ENCODE measurements around the gene C11orf98. TPM values are rescaled to one million over a fixed set of nuclear protein-coding genes. Genes with fewer than 3 reads are reported as not detected.

Gene C11orf98
- total and polyA plus RNA-seq, 7 experiments from 2014 or later, result 23.2 to 103 (median 52.8) TPM

- no peaks in the 10 kb centered on the region for H3K27me3 Mint-ChIP-seq
- peaks cover 0 to 4% (median 0%) of the 10 kb centered on the region in 11 donors for H3K9me3 Mint-ChIP-seq
- peak overlapping the region; percentile 94 to 99 (median 97) for H3K27ac Mint-ChIP-seq
- ATAC-seq (peak; percentile 88), DNase-seq (peak; percentile 78 to 98 (median 97))
- H3K4me1 ChIP-seq (ENCODE audit: control insufficient read depth in 2 of 2, insufficient read depth in 2 of 2, low read length in 2 of 2), result peaks cover 41 to 57% of the 10 kb centered on the region in 2 donors
- POLR2A ChIA-PET, result interaction anchor here (0.6 to 13.6 kb wide), 39 partner anchors 9 to 1281 kb away, joined by 3 to 347 read pairs (median 7); partner anchors contain the start of genes C11orf98, CSKMT, EEF1G and GANAB
- H3K4me3 ChIP-seq (ENCODE audit: low read length), result peak overlapping the region; percentile 77
- H3K36me3 Mint-ChIP-seq, result peaks cover 3 to 34% (median 8%) of the 10 kb centered on the region in 5 donors
- no peaks in the 10 kb centered on the region for H3K9me3 ChIP-seq (ENCODE audit: control insufficient read depth in 2 of 3, low read length in 3 of 3)
- H3K4me3 Mint-ChIP-seq, result peak overlapping the region; percentile 92 to 99 (median 96)
- H3K27me3 ChIP-seq (ENCODE audit: control insufficient read depth in 2 of 2, insufficient read depth in 2 of 2, low read length in 2 of 2), result no peaks in the 10 kb centered on the region
- CTCF ChIA-PET, result interaction anchor here (1.0 to 1.4 kb wide), 3 partner anchors 18 to 118 kb away, joined by 3 to 6 read pairs (median 3); partner anchors contain the start of genes C11orf98 and HNRNPUL2
- peaks cover 17 to 70% (median 64%) of the 10 kb centered on the region in 7 donors for H3K4me1 Mint-ChIP-seq
- intact Hi-C loops (cut with micrococcal nuclease), result loop anchor here (1.0 to 5.0 kb wide), 24 partner anchors 18 to 963 kb away; partner anchors contain the start of genes GANAB (in 2 of the 2), HNRNPUL2 (in 2 of the 2), INTS5 (in 2 of the 2) and TAF6L (in 2 of the 2)
- peaks cover 2 to 20% (median 2%) of the 10 kb centered on the region in 3 experiments for H3K36me3 ChIP-seq (ENCODE audit: control insufficient read depth in 2 of 3, insufficient read depth in 3 of 3, low read length in 3 of 3)
- H3K27ac ChIP-seq (ENCODE audit: low read depth, low read length), result peak overlapping the region; percentile 84
These were observed 44.4 kb upstream of the C11orf98 start for GRCh38 chr11:62709247-62710000.

- Histone ChIP-seq H3K4me3 (ENCODE audit: low read length) (peak overlapping the region; percentile 77), H3K9me3 (ENCODE audit: control insufficient read depth in 2 of 3, low read length in 3 of 3) (no peaks in the 10 kb centered on the region), H3K36me3 (ENCODE audit: control insufficient read depth in 2 of 3, insufficient read depth in 3 of 3, low read length in 3 of 3) (peaks cover 0 to 14% (median 0%) of the 10 kb centered on the region in 3 experiments), H3K27ac (ENCODE audit: low read depth, low read length) (peak overlapping the region; percentile 84), H3K27me3 (ENCODE audit: control insufficient read depth in 2 of 2, insufficient read depth in 2 of 2, low read length in 2 of 2) (no peaks in the 10 kb centered on the region), H3K4me1 (ENCODE audit: control insufficient read depth in 2 of 2, insufficient read depth in 2 of 2, low read length in 2 of 2) (peaks cover 41 to 57% of the 10 kb centered on the region in 2 donors)
- intact Hi-C loops (cut with micrococcal nuclease), result loop anchor here (1.0 to 5.0 kb wide), 24 partner anchors 19 to 964 kb away; partner anchors contain the start of genes GANAB (in 2 of the 2), HNRNPUL2 (in 2 of the 2), INTS5 (in 2 of the 2) and TAF6L (in 2 of the 2)
- H3K36me3 Mint-ChIP-seq, result peaks cover 0 to 30% (median 8%) of the 10 kb centered on the region in 5 donors
- ATAC-seq, result peak; percentile 9
- H3K27me3 Mint-ChIP-seq, result no peaks in the 10 kb centered on the region
- ChIA-PET CTCF (interaction anchor here (1.3 to 1.4 kb wide), 3 partner anchors 19 to 117 kb away, joined by 3 to 6 read pairs (median 4); partner anchors contain the start of genes C11orf98, HNRNPUL2 and TUT1), POLR2A (interaction anchor here (0.6 to 13.6 kb wide), 38 partner anchors 8 to 1280 kb away, joined by 3 to 347 read pairs (median 7); partner anchors contain the start of genes C11orf98, CSKMT, EEF1G and GANAB)
- peaks cover 0 to 4% (median 0%) of the 10 kb centered on the region in 11 donors for H3K9me3 Mint-ChIP-seq
- DNase-seq, result peak in 3 of 9 donors; percentile 25 to 58 (median 45)
- H3K4me1 Mint-ChIP-seq, result peaks cover 17 to 66% (median 62%) of the 10 kb centered on the region in 7 donors
- peak overlapping the region; percentile 94 to 99 (median 97) for H3K27ac Mint-ChIP-seq
- peak overlapping the region; percentile 92 to 99 (median 96) for H3K4me3 Mint-ChIP-seq
These were observed 43.8 kb upstream of the C11orf98 start for GRCh38 chr11:62708793-62709192.

- H3K4me1 Mint-ChIP-seq, result peaks cover 17 to 63% (median 58%) of the 10 kb centered on the region in 7 donors
- H3K4me3 Mint-ChIP-seq, result peak overlapping the region; percentile 92 to 99 (median 96)
- Histone ChIP-seq H3K4me1 (ENCODE audit: control insufficient read depth in 2 of 2, insufficient read depth in 2 of 2, low read length in 2 of 2) (peaks cover 41 to 57% of the 10 kb centered on the region in 2 donors), H3K4me3 (ENCODE audit: low read length) (peak overlapping the region; percentile 77), H3K9me3 (ENCODE audit: control insufficient read depth in 2 of 3, low read length in 3 of 3) (no peaks in the 10 kb centered on the region), H3K27ac (ENCODE audit: low read depth, low read length) (peak overlapping the region; percentile 84), H3K27me3 (ENCODE audit: control insufficient read depth in 2 of 2, insufficient read depth in 2 of 2, low read length in 2 of 2) (no peaks in the 10 kb centered on the region), H3K36me3 (ENCODE audit: control insufficient read depth in 2 of 3, insufficient read depth in 3 of 3, low read length in 3 of 3) (peaks cover 0 to 10% (median 0%) of the 10 kb centered on the region in 3 experiments)
- ChIA-PET POLR2A (interaction anchor here (0.5 to 13.6 kb wide), 36 partner anchors 7 to 313 kb away, joined by 3 to 347 read pairs (median 7); partner anchors contain the start of genes C11orf98, CSKMT, EEF1G and GANAB), CTCF (interaction anchor here (1.3 to 1.4 kb wide), 3 partner anchors 19 to 116 kb away, joined by 3 to 6 read pairs (median 4); partner anchors contain the start of genes C11orf98, HNRNPUL2 and TUT1)
- intact Hi-C loops (cut with micrococcal nuclease), result loop anchor here in 1 of 2 donors (5.0 kb wide), 1 partner anchor 964 kb away; the partner anchor contains the start of gene ATL3
- DNase-seq (no peak), ATAC-seq (no peak)
- peaks cover 0 to 4% (median 0%) of the 10 kb centered on the region in 11 donors for H3K9me3 Mint-ChIP-seq
- no peaks in the 10 kb centered on the region for H3K27me3 Mint-ChIP-seq
- H3K36me3 Mint-ChIP-seq, result peaks cover 0 to 27% (median 8%) of the 10 kb centered on the region in 5 donors
- H3K27ac Mint-ChIP-seq, result peak overlapping the region; percentile 94 to 99 (median 97)
These were observed 43.4 kb upstream of the C11orf98 start for GRCh38 chr11:62708392-62708791.

- Histone ChIP-seq H3K9me3 (ENCODE audit: control insufficient read depth in 2 of 3, low read length in 3 of 3) (no peaks in the 10 kb centered on the region), H3K36me3 (ENCODE audit: control insufficient read depth in 2 of 3, insufficient read depth in 3 of 3, low read length in 3 of 3) (peaks cover 0 to 5% (median 0%) of the 10 kb centered on the region in 3 experiments), H3K27me3 (ENCODE audit: control insufficient read depth in 2 of 2, insufficient read depth in 2 of 2, low read length in 2 of 2) (no peaks in the 10 kb centered on the region), H3K27ac (ENCODE audit: low read depth, low read length) (peak within 1 kb of the TSS; percentile 84), H3K4me3 (ENCODE audit: low read length) (peak within 1 kb of the TSS; percentile 77), H3K4me1 (ENCODE audit: control insufficient read depth in 2 of 2, insufficient read depth in 2 of 2, low read length in 2 of 2) (peaks cover 41 to 46% of the 10 kb centered on the region in 2 donors)
- no peak for DNase-seq
- intact Hi-C loops (cut with micrococcal nuclease), result loop anchor here (2.0 to 5.0 kb wide), 2 partner anchors 53 to 965 kb away; partner anchors contain the start of genes ATL3 (in 1 of the 2) and POLR2G (in 1 of the 2)
- H3K36me3 Mint-ChIP-seq, result peaks cover 0 to 27% (median 8%) of the 10 kb centered on the region in 5 donors
- ChIA-PET POLR2A (interaction anchor here (0.6 to 13.6 kb wide), 21 partner anchors 16 to 1492 kb away, joined by 3 to 347 read pairs (median 8); partner anchors contain the start of genes C11orf98, CSKMT, EEF1G and EML3), CTCF (interaction anchor here (1.0 to 2.5 kb wide), 3 partner anchors 26 to 115 kb away, joined by 4 to 10 read pairs (median 4); partner anchors contain the start of gene TUT1)
- no peak for ATAC-seq
- peaks cover 0 to 4% (median 0%) of the 10 kb centered on the region in 11 donors for H3K9me3 Mint-ChIP-seq
- H3K4me1 Mint-ChIP-seq, result peaks cover 17 to 53% (median 48%) of the 10 kb centered on the region in 7 donors
- peak within 1 kb of the TSS; percentile 94 to 99 (median 97) for H3K27ac Mint-ChIP-seq
- H3K27me3 Mint-ChIP-seq, result no peaks in the 10 kb centered on the region
- peak within 1 kb of the TSS; percentile 92 to 99 (median 96) for H3K4me3 Mint-ChIP-seq
These were observed 42.4 kb upstream of the C11orf98 start, which contains the start of the genes BSCL2 and GNG3 for GRCh38 chr11:62707277-62707861. BSCL2 (minus strand) TSS chr11:62707424; CDS start chr11:62707195, 229 bp downstream. GNG3 (plus strand) TSS chr11:62707676; CDS start chr11:62708296, 620 bp downstream.

GRCh38 chr11:62706850-62707247, 41.8 kb upstream of the C11orf98 start:
- Histone ChIP-seq H3K27ac (ENCODE audit: low read depth, low read length) (peak overlapping the region; percentile 73), H3K36me3 (ENCODE audit: control insufficient read depth in 2 of 3, insufficient read depth in 3 of 3, low read length in 3 of 3) (peaks cover 0 to 5% (median 0%) of the 10 kb centered on the region in 3 experiments), H3K9me3 (ENCODE audit: control insufficient read depth in 2 of 3, low read length in 3 of 3) (no peaks in the 10 kb centered on the region), H3K27me3 (ENCODE audit: control insufficient read depth in 2 of 2, insufficient read depth in 2 of 2, low read length in 2 of 2) (no peaks in the 10 kb centered on the region), H3K4me1 (ENCODE audit: control insufficient read depth in 2 of 2, insufficient read depth in 2 of 2, low read length in 2 of 2) (peaks cover 41 to 46% of the 10 kb centered on the region in 2 donors), H3K4me3 (ENCODE audit: low read length) (peak overlapping the region; percentile 74)
- H3K36me3 Mint-ChIP-seq, result peaks cover 0 to 25% (median 5%) of the 10 kb centered on the region in 5 donors
- CTCF ChIA-PET, result interaction anchor here (2.5 kb wide), 1 partner anchor 115 kb away, joined by 10 read pairs; the partner anchor contains the start of gene TUT1
- POLR2A ChIA-PET, result interaction anchor here (0.6 to 13.6 kb wide), 21 partner anchors 16 to 1493 kb away, joined by 3 to 347 read pairs (median 9); partner anchors contain the start of genes C11orf98, CSKMT, EEF1G and EML3
- intact Hi-C loops (cut with micrococcal nuclease), result loop anchor here (1.0 to 5.0 kb wide), 3 partner anchors 54 to 965 kb away; partner anchors contain the start of genes ATL3 (in 1 of the 2), EML3 (in 1 of the 2) and POLR2G (in 1 of the 2)
- peak overlapping the region; percentile 66 to 99 (median 80) for H3K27ac Mint-ChIP-seq
- H3K27me3 Mint-ChIP-seq, result no peaks in the 10 kb centered on the region
- ATAC-seq (no peak), DNase-seq (no peak)
- peaks cover 0 to 4% (median 0%) of the 10 kb centered on the region in 11 donors for H3K9me3 Mint-ChIP-seq
- H3K4me1 Mint-ChIP-seq, result peaks cover 17 to 49% (median 44%) of the 10 kb centered on the region in 7 donors
- H3K4me3 Mint-ChIP-seq, result peak overlapping the region; percentile 59 to 97 (median 86)

All from naive thymus-derived CD4-positive, alpha-beta T cell (primary cell).